DND-41 (cell line): ENCODE data around the gene DDX27.

ENCODE experiments used
- ATAC-seq: fragments of 200-7000 bp; cut with Tn5 transposase; 3 replicates; pipeline ENCODE4 v1.9.1; 2021; ENCODE audit warnings: low read depth; ENCODE audit not compliant: insufficient read depth
- DNase-seq: peaks from one replicate; pipeline ENCODE4 v3.0.0-alpha.2; 2020
- H2AFZ ChIP-seq: 2 replicates; pipeline ENCODE4 v1.6.0; 2012; ENCODE audit warnings: low read depth, low read length
- H3K27ac ChIP-seq: 2 replicates; pipeline ENCODE4 v1.5.1; 2012; ENCODE audit warnings: low read length, inconsistent platforms
- H3K27me3 ChIP-seq: fragments of 200-600 bp; sonication (generic); 2 replicates; pipeline ENCODE4 v1.6.0; 2012; ENCODE audit warnings: low read length, mild to moderate bottlenecking, inconsistent platforms; ENCODE audit not compliant: insufficient read depth, poor library complexity
- H3K36me3 ChIP-seq: 2 replicates; pipeline ENCODE4 v1.5.1; 2012; ENCODE audit warnings: low read length, inconsistent platforms; ENCODE audit not compliant: insufficient read depth
- H3K4me1 ChIP-seq: 2 replicates; pipeline ENCODE4 v1.5.1; 2012; ENCODE audit warnings: mild to moderate bottlenecking, low read length; ENCODE audit not compliant: insufficient read depth
- H3K4me2 ChIP-seq: 2 replicates; pipeline ENCODE4 v1.6.0; 2012; ENCODE audit warnings: mild to moderate bottlenecking, moderate library complexity, low read length, inconsistent platforms; ENCODE audit not compliant: insufficient read depth
- H3K4me3 ChIP-seq, 2 experiments: fragments of 200-600 bp in 1 of 2; shearing (Covaris generic) in 1 of 2; 2 replicates each; pipeline ENCODE4 v1.5.1; 2012 to 2016; ENCODE audit warnings: inconsistent platforms in 2 of 2, low read length in 2 of 2, mild to moderate bottlenecking in 2 of 2, low read depth in 1 of 2, moderate library complexity in 1 of 2
- H3K79me2 ChIP-seq: 2 replicates; pipeline ENCODE4 v1.6.0; 2012; ENCODE audit warnings: low read length, inconsistent platforms; ENCODE audit not compliant: insufficient read depth
- H3K9ac ChIP-seq: 2 replicates; pipeline ENCODE4 v1.6.0; 2012; ENCODE audit warnings: low read depth, mild to moderate bottlenecking, inconsistent platforms, low read length, moderate library complexity
- H3K9me3 ChIP-seq: 2 replicates; pipeline ENCODE4 v1.5.1; 2012; ENCODE audit warnings: low read length, moderate library complexity, mild to moderate bottlenecking, inconsistent platforms; ENCODE audit not compliant: insufficient read depth, severe bottlenecking
- H4K20me1 ChIP-seq: 2 replicates; pipeline ENCODE4 v1.6.0; 2012; ENCODE audit warnings: low read length; ENCODE audit not compliant: insufficient read depth
- CTCF ChIP-seq: IDR thresholded peaks from 2 replicates; pipeline ENCODE4 v1.5.1; 2012; ENCODE audit warnings: borderline replicate concordance, low read length, moderate library complexity, mild to moderate bottlenecking; ENCODE audit not compliant: poor library complexity, severe bottlenecking; ENCODE audit errors: extremely low read depth
- EZH2 ChIP-seq: IDR thresholded peaks from 3 replicates; pipeline ENCODE4 v1.6.1; 2012; ENCODE audit warnings: borderline replicate concordance, low read depth, mild to moderate bottlenecking, moderate library complexity, low read length, inconsistent platforms; ENCODE audit not compliant: severe bottlenecking

The DDX27 gene

DNA sequence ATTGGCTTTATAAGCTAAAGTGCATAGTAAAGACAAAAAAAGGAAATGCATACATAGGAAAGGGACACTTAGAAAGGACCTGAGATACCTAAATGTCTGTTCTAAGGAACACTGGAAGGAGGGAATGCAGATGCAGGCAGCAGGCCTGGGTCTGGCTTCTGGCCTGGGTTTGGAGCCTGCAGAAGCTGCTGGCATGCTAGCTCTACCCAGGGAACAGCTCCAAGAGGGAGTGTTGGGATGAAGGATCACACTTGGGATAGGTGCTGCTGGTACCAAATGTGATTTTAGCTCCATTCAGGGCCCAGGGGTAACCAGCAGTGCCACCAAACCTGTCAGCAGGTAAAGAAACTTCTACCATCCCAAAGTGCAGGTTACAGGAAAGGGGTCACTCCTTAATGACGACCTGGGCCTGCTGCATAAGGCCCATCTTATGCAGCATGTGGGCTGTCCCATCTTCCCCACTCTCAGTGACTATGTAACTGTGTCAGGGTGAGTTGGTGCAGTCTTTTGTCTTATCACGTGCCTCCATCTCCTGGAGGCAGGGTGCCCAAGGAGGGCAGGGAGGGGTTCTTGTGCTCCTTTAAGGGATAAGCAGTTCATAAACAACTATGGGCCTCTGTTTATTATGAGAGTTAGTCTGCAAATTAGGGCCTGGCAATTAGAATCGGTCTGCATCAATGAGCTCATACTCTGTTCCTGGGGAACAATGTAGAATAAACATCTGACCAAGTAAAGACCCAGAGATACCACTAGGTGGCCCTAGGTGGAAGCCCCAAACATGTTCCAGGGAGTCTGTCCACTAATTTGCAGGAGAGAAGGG, 26.9 kb downstream of the DDX27 start:
- H2AFZ ChIP-seq = no peak overlapping the region
- no peaks in the 10 kb centered on the region for H3K27me3 ChIP-seq
- DNase-seq = peak; percentile 38
- no peak overlapping the region for H3K9ac ChIP-seq
- H3K27ac ChIP-seq = no peak overlapping the region
- no peak overlapping the region for H3K4me2 ChIP-seq
- TF ChIP-seq EZH2 = no peak
- peak; percentile 76 for TF ChIP-seq CTCF
- ATAC-seq = peak; percentile 81
- peaks cover 88% of the 10 kb centered on the region for H3K36me3 ChIP-seq
- no peaks in the 10 kb centered on the region for H3K9me3 ChIP-seq
- peaks cover 10% of the 10 kb centered on the region for H4K20me1 ChIP-seq
- H3K4me3 ChIP-seq = no peak overlapping the region
- H3K79me2 ChIP-seq = no peaks in the 10 kb centered on the region
- no peaks in the 10 kb centered on the region for H3K4me1 ChIP-seq

DNA sequence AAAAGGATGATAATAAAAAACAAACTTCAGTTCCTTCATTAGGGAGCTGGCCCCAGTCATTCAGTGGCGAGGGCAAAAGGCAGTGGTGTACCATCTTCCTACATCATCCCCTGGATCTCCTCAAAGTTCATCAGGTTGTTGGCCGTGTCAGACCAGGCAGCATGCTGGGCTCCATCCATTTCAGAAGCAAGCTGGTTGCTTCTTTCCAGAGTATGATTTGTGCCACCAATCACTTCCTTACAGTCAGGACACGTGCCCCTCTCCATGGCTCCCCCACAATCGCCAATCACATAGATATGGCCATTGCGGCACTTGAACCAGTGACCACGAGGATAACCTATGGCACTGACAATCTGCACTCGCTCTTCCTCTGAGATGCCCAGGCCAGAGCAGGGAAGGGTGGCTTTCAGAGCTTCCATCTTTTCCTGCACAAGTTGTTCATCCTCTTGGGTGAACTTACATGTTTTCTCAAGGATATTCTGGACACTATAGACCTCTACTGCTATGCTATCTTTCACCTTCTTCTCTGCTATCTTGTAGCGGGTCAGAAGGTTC, 28.0 kb downstream of the DDX27 start:
- H3K36me3 ChIP-seq = peaks cover 88% of the 10 kb centered on the region
- TF ChIP-seq EZH2 (no peak), CTCF (no peak)
- H3K27me3 ChIP-seq = no peaks in the 10 kb centered on the region
- H3K9me3 ChIP-seq = no peaks in the 10 kb centered on the region
- no peak overlapping the region for H3K4me2 ChIP-seq
- H3K27ac ChIP-seq = no peak overlapping the region
- no peak overlapping the region for H3K9ac ChIP-seq
- ATAC-seq (no peak), DNase-seq (no peak)
- H3K79me2 ChIP-seq = no peaks in the 10 kb centered on the region
- H3K4me3 ChIP-seq = no peak overlapping the region
- peaks cover 10% of the 10 kb centered on the region for H4K20me1 ChIP-seq
- no peak overlapping the region for H2AFZ ChIP-seq
- H3K4me1 ChIP-seq = no peaks in the 10 kb centered on the region

- Histone ChIP-seq H3K9ac (no peak overlapping the region), H2AFZ (no peak overlapping the region), H3K36me3 (peaks cover 86% of the 10 kb centered on the region), H3K9me3 (no peaks in the 10 kb centered on the region), H3K4me2 (no peak overlapping the region), H4K20me1 (peaks cover 10% of the 10 kb centered on the region), H3K79me2 (no peaks in the 10 kb centered on the region), H3K27me3 (no peaks in the 10 kb centered on the region), H3K27ac (no peak overlapping the region), H3K4me1 (no peaks in the 10 kb centered on the region), H3K4me3 (no peak overlapping the region)
- DNase-seq = no peak
- TF ChIP-seq EZH2 = no peak
- TF ChIP-seq CTCF = no peak
- no peak for ATAC-seq
Observed at GRCh38 chr20:49247792-49248191, 28.6 kb downstream of the DDX27 start.
